Measurements from ENCODE around the gene SMCR8.
"Not testable (repeated sequence)": the region's sequence is repeated elsewhere in the genome, so short reads cannot be mapped to it uniquely, and the experiment has no call there.

- TF ChIP-seq POLR2AphosphoS5 (IDR thresholded peaks at IDR 0.05; ENCODE audit: borderline replicate concordance, low read depth, low read length); EZH2 (IDR thresholded peaks at IDR 0.05); FOXP2 (optimal IDR thresholded peaks at IDR 0.05; ENCODE audit: control extremely low read depth, extremely low read length, insufficient read depth): not testable (repeated sequence)
These were observed 23.1 kb downstream of the SMCR8 start for GRCh38 chr17:18338158-18338557.

Measured in SK-N-MC (cell line).